K562 (cell line): ENCODE measurements around the gene NF2. TPM values are rescaled to one million over a fixed set of nuclear protein-coding genes. Genes with fewer than 3 reads are reported as not detected.

Experiments
- STAG1 ChIP-seq: sonication (generic); formaldehyde crosslinking; IDR thresholded peaks from 2 replicates; pipeline ENCODE4 v1.5.0; 2020; ENCODE audit warnings: missing genetic modification reagents, borderline replicate concordance
- polyA plus RNA-seq, 8 experiments: library from polyadenylated mRNA; depleted of rRNA in 4 of 8; stranded (reverse) in 5 of 8; unstranded in 3 of 8; fragments of >200 nt; fragmentation: Nextera tagmentation in 2 of 8; fragmentation: Illumina TruSeq in 1 of 8; extraction: Ambion mirVana in 2 of 8; extraction: Trizol in 1 of 8; gene quantifications; 2 replicates each; pipeline versions ENCODE4 v1.2.1 to v1.2.3, GENCODE V29; 2011 to 2014; ENCODE audit warnings: inconsistent platforms in 1 of 8, missing spikeins in 1 of 8
- total RNA-seq, 7 experiments: library from RNA; depleted of rRNA in 6 of 7; stranded (reverse); fragments of >200 nt in 6 of 7; fragmentation: Illumina TruSeq in 2 of 7; extraction: Trizol in 2 of 7; gene quantifications; 2 replicates each; pipeline versions ENCODE4 v1.2.1 to v1.2.3, GENCODE V29; 2011 to 2021; ENCODE audit warnings: low replicate concordance in 1 of 7
- TF ChIP-seq, protein P1 (sequence below): sonication (generic); formaldehyde crosslinking; IDR thresholded peaks from 2 replicates; pipeline ENCODE4 v1.8.0; 2022; ENCODE audit warnings: mild to moderate bottlenecking, missing genetic modification reagents, borderline replicate concordance
- TF ChIP-seq, protein P2 (sequence below): sonication (generic); formaldehyde crosslinking; IDR thresholded peaks from 2 replicates; pipeline ENCODE4 v1.8.1; 2023; ENCODE audit warnings: mild to moderate bottlenecking, missing genetic modification reagents
- TF ChIP-seq, protein P3 (sequence below), 2 experiments: fragments of 450-650 bp; formaldehyde crosslinking in 1 of 2; IDR thresholded peaks; 2 replicates each; pipeline versions ENCODE4 v1.4.0 to v1.6.1; 2014 to 2020; ENCODE audit warnings: mild to moderate bottlenecking in 2 of 2, borderline replicate concordance in 1 of 2, low read depth in 1 of 2

Gene NF2
- total and polyA plus RNA-seq, 9 of the 15 experiments (the other 6 are each of a cell fraction or from before 2014, with no cell fraction given): 2.2 to 32.5 (median 15.2) TPM

DNA sequence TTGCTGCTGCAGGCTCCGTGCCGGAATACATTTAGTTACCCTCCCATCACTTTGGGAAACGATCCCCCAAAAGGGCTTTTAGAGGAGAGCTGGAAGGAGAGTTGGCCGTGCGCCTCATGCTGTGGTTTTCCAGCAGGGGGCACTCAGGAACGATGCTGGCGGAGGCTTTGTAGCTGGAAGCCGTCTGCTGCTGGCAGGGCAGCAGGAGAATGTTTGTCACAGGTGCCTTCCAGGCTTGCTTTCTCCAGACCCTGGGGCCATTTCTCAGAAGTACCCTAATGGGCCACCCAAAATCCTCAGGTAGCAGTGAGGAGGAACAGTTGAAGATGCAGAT, 86.4 kb downstream of the NF2 start (continued):
- TF ChIP-seq, protein P1, sequence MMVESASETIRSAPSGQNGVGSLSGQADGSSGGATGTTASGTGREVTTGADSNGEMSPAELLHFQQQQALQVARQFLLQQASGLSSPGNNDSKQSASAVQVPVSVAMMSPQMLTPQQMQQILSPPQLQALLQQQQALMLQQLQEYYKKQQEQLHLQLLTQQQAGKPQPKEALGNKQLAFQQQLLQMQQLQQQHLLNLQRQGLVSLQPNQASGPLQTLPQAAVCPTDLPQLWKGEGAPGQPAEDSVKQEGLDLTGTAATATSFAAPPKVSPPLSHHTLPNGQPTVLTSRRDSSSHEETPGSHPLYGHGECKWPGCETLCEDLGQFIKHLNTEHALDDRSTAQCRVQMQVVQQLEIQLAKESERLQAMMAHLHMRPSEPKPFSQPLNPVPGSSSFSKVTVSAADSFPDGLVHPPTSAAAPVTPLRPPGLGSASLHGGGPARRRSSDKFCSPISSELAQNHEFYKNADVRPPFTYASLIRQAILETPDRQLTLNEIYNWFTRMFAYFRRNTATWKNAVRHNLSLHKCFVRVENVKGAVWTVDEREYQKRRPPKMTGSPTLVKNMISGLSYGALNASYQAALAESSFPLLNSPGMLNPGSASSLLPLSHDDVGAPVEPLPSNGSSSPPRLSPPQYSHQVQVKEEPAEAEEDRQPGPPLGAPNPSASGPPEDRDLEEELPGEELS (CRISPR knock-in tag): no peak
- TF ChIP-seq, protein P2, sequence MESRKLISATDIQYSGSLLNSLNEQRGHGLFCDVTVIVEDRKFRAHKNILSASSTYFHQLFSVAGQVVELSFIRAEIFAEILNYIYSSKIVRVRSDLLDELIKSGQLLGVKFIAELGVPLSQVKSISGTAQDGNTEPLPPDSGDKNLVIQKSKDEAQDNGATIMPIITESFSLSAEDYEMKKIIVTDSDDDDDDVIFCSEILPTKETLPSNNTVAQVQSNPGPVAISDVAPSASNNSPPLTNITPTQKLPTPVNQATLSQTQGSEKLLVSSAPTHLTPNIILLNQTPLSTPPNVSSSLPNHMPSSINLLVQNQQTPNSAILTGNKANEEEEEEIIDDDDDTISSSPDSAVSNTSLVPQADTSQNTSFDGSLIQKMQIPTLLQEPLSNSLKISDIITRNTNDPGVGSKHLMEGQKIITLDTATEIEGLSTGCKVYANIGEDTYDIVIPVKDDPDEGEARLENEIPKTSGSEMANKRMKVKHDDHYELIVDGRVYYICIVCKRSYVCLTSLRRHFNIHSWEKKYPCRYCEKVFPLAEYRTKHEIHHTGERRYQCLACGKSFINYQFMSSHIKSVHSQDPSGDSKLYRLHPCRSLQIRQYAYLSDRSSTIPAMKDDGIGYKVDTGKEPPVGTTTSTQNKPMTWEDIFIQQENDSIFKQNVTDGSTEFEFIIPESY (CRISPR knock-in tag): peak; percentile 83
- TF ChIP-seq, protein P3, sequence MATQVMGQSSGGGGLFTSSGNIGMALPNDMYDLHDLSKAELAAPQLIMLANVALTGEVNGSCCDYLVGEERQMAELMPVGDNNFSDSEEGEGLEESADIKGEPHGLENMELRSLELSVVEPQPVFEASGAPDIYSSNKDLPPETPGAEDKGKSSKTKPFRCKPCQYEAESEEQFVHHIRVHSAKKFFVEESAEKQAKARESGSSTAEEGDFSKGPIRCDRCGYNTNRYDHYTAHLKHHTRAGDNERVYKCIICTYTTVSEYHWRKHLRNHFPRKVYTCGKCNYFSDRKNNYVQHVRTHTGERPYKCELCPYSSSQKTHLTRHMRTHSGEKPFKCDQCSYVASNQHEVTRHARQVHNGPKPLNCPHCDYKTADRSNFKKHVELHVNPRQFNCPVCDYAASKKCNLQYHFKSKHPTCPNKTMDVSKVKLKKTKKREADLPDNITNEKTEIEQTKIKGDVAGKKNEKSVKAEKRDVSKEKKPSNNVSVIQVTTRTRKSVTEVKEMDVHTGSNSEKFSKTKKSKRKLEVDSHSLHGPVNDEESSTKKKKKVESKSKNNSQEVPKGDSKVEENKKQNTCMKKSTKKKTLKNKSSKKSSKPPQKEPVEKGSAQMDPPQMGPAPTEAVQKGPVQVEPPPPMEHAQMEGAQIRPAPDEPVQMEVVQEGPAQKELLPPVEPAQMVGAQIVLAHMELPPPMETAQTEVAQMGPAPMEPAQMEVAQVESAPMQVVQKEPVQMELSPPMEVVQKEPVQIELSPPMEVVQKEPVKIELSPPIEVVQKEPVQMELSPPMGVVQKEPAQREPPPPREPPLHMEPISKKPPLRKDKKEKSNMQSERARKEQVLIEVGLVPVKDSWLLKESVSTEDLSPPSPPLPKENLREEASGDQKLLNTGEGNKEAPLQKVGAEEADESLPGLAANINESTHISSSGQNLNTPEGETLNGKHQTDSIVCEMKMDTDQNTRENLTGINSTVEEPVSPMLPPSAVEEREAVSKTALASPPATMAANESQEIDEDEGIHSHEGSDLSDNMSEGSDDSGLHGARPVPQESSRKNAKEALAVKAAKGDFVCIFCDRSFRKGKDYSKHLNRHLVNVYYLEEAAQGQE (IDR thresholded peaks at IDR 0.05; ENCODE audit: borderline replicate concordance): peak; percentile 59; the same call in 1 of the 2 replicates
- TF ChIP-seq, protein P3 (CRISPR knock-in tag; IDR thresholded peaks at IDR 0.05; ENCODE audit: low read depth): no peak
- TF ChIP-seq STAG1: peak; percentile 63; the same call in 1 of the 2 replicates
- TF ChIP-seq, all 486 proteins: peak for 6
